Epithelial cell of proximal tubule (primary cell): Measurements from ENCODE around the gene PDS5B. TPM values are rescaled to one million over a fixed set of nuclear protein-coding genes. Genes with fewer than 3 reads are reported as not detected.

Experiments
- DNase-seq: peaks from one replicate; pipeline ENCODE4 v3.0.0-alpha.2; 2011; ENCODE audit warnings: low read depth
- H3K4me3 ChIP-seq: 2 replicates; pipeline ENCODE4 v1.5.1; 2011; ENCODE audit warnings: low read depth, mild to moderate bottlenecking, low read length
- total RNA-seq: library from RNA; depleted of rRNA; stranded (reverse); fragments of >200 nt; gene quantifications from 2 replicates; pipeline ENCODE4 v1.2.3, GENCODE V29; 2015
- TF ChIP-seq, protein P1 (sequence below): conservative IDR thresholded peaks from 2 replicates; pipeline ENCODE4 v1.5.1; 2012; ENCODE audit warnings: low read depth, mild to moderate bottlenecking, low read length

Gene PDS5B
- total RNA-seq, 1 donor from 2014 or later = 13.9 TPM

DNA sequence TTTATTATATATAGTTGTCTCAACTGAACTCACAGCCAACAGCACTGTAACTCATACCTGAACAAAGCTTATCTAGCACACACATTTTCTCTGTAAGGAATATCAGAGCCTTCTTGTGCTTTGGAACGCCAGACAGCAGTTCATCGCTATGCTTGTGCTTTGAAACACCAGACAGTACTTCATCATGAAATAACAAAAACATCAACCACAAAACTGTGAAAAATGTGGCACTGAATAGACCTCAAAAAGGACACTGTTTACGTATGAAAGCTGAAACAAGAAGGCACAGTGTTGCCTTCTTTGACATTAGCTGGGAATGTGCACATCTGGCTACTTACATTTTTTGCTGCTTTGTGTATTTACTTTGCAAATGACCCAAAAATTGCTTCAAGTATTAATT lies 160.2 kb downstream of the PDS5B start:
- DNase-seq = no peak
- TF ChIP-seq, protein P1, sequence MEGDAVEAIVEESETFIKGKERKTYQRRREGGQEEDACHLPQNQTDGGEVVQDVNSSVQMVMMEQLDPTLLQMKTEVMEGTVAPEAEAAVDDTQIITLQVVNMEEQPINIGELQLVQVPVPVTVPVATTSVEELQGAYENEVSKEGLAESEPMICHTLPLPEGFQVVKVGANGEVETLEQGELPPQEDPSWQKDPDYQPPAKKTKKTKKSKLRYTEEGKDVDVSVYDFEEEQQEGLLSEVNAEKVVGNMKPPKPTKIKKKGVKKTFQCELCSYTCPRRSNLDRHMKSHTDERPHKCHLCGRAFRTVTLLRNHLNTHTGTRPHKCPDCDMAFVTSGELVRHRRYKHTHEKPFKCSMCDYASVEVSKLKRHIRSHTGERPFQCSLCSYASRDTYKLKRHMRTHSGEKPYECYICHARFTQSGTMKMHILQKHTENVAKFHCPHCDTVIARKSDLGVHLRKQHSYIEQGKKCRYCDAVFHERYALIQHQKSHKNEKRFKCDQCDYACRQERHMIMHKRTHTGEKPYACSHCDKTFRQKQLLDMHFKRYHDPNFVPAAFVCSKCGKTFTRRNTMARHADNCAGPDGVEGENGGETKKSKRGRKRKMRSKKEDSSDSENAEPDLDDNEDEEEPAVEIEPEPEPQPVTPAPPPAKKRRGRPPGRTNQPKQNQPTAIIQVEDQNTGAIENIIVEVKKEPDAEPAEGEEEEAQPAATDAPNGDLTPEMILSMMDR = no peak
- H3K4me3 ChIP-seq = no peak overlapping the region

DNA sequence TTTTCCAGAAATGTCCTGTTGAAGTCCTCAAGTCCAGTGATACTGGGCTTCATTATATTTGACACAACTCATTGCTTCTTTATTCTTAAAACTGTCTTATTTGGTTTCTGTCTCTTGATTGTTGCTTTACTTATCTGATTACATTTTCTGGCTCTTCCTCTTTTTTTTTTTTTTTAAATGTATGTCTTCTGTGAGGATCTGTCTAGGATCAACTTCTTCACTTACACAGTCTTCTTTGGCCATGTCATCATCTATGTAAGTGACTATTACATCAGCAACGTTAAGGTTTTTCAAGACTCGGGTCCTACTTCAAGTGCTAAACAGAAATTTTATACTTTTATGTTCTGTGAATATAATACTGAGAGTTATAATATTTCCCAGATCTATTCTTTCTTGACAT lies 162.1 kb downstream of the PDS5B start:
- no peak overlapping the region for H3K4me3 ChIP-seq
- DNase-seq = no peak

GRCh38 chr13:32751340-32751739 lies 165.1 kb downstream of the PDS5B start:
- DNase-seq = no peak
- no peak overlapping the region for H3K4me3 ChIP-seq
- TF ChIP-seq, protein P1 = no peak

More for the DNA sequence above, 162.1 kb downstream of the PDS5B start:
- TF ChIP-seq, protein P1 = no peak

- DNase-seq = no peak
- TF ChIP-seq, protein P1 = no peak
Measured at GRCh38 chr13:32752311-32752710, 166.1 kb downstream of the PDS5B start.

DNA sequence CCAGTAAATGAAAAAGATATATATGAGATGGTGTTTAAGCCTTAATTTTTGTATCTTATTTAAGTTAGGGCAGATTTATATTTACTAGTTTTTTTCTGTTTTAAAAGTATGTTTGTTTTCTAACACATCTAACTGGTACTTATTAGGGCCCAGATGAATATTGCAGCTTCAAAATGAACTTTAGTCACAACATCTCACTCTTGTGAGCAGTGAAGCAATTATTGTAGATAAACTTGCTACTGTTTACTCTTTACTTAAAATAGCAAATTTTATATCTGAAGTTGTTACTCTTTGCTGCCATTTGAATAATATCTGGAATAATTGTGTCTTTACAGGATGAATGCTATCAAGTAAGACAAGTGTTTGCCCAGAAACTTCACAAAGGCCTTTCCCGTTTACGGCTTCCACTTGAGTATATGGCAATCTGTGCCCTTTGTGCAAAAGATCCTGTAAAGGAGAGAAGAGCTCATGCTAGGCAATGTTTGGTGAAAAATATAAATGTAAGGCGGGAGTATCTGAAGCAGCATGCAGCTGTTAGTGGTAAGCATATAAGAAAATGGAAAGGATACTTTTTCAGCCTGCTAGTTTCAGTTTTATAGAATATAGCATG lies 166.8 kb downstream of the PDS5B start:
- no peak for DNase-seq
- H3K4me3 ChIP-seq = no peak overlapping the region
- TF ChIP-seq, protein P1 = no peak

More at GRCh38 chr13:32752311-32752710, 166.1 kb downstream of the PDS5B start:
- H3K4me3 ChIP-seq = no peak overlapping the region

DNA sequence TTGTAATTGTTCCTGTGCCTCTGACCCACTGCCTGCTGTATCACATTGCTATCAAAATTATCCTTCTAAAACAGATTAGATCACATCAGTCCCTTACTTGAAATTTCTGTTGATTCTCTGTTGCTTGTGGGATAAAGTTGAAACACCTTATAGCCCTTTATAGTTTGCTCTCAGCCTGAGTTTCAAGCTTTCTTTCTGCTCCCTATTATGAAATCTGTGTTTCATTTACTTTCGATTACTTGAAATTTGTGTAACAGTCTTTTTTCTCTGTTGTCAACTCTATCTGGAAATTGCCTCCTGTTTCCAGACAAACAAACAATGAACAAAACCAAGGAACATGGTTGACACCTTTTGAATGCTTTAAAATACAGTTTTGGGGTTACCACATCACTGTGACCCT lies 167.9 kb downstream of the PDS5B start:
- TF ChIP-seq, protein P1 = no peak
- no peak for DNase-seq
- no peak overlapping the region for H3K4me3 ChIP-seq

GRCh38 chr13:32759152-32759551 lies 172.9 kb downstream of the PDS5B start:
- TF ChIP-seq, protein P1 = no peak
- DNase-seq = no peak
- no peak overlapping the region for H3K4me3 ChIP-seq
